ENCODE results near the gene TARDBP. TPM values are rescaled to one million over a fixed set of nuclear protein-coding genes. Genes with fewer than 3 reads are reported as not detected.

The TARDBP gene
- total and polyA plus RNA-seq, 9 of the 15 experiments (the other 6 are each of a cell fraction or from before 2014, with no cell fraction given) = 122 to 515 (median 243) TPM

DNA sequence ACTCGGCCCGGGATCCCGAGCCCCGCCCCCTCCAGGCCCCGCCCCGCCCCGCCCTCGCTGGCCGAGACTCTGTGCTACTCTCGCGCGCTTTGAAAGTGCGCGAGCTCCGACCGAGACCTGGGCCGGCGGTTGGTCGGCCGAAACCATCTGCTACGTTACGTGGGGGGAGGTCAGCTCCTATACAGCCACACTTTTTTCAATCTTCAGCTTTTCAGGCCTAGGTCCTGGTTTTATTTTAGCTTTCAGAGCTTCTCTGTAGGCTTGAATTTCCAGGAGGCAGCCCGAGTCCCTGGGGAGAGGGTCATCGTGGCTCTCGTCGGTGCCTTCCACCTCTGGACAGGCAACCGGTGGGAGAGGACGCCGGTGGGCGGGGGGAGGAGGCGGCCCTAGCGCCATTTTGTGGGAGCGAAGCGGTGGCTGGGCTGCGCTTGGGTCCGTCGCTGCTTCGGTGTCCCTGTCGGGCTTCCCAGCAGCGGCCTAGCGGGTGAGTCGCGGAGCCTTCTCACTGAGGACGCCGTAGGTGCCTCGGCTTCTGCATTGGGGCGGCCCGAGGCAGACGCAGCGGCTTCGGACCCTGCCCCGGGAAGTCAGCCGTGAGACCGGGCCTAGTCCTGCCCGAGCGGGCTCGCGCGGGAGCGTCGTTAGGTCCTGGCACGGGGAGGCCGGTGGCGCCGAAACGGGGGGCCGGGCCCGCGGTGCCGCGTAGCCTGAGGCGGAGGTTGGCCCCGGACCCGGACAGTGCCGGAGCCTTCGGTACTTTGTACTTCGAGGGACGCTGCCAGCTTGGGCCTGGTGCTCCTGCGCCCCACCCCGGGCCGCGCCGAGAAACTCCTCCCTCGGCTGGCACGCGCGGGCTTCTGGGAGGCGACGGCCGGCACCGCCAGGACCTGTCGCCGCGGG, at the start of gene TARDBP (continued):
- TF ChIP-seq PCBP1 (IDR thresholded peaks at IDR 0.05; ENCODE audit: low read depth, low read length, poor library complexity, severe bottlenecking) (peak; percentile 88), RAD51 (IDR thresholded peaks at IDR 0.05; ENCODE audit: borderline replicate concordance, low read depth) (no peak), EWSR1 (IDR thresholded peaks at IDR 0.05; ENCODE audit: borderline replicate concordance, low read depth, partially characterized antibody) (no peak), HLTF (IDR thresholded peaks at IDR 0.05) (peak; percentile 73; the same call in 1 of the 2 replicates), EGR1 (conservative IDR thresholded peaks at IDR 0.05) (peak; percentile 90), POU5F1 (IDR thresholded peaks at IDR 0.05; ENCODE audit: borderline replicate concordance, low read depth, low read length, partially characterized antibody) (peak; percentile 13), NR2C1 (IDR thresholded peaks at IDR 0.05) (peak; percentile 36; the same call in 1 of the 2 replicates), NR2C1 (tag; IDR thresholded peaks at IDR 0.05) (peak; percentile 53; the same call in 1 of the 2 replicates), BCOR (IDR thresholded peaks at IDR 0.05) (no peak), KAT8 (IDR thresholded peaks at IDR 0.05; ENCODE audit: low read depth) (peak; percentile 76; the same call in 1 of the 2 replicates), ZNF133 (CRISPR knock-in tag; IDR thresholded peaks at IDR 0.05) (no peak), PTTG1 (tag; IDR thresholded peaks at IDR 0.05; ENCODE audit: low read depth) (no peak), ZNF778 (CRISPR knock-in tag; IDR thresholded peaks at IDR 0.05) (no peak), TBP (optimal IDR thresholded peaks at IDR 0.05; ENCODE audit: low read depth, low read length) (peak; percentile 95), MTA2 (IDR thresholded peaks at IDR 0.05; ENCODE audit: low read depth) (no peak), ZNF354B (CRISPR knock-in tag; IDR thresholded peaks at IDR 0.05) (no peak), PHF8 (IDR thresholded peaks at IDR 0.05; ENCODE audit: borderline replicate concordance, low read length) (peak; percentile 98), GTF2A2 (tag; IDR thresholded peaks at IDR 0.05) (peak; percentile 66), CXXC5 (CRISPR knock-in tag; IDR thresholded peaks at IDR 0.05) (peak; percentile 84), SMARCC2 (IDR thresholded peaks at IDR 0.05; ENCODE audit: low read depth) (no peak), ZSCAN32 (CRISPR knock-in tag; IDR thresholded peaks at IDR 0.05) (no peak)
- TF ChIP-seq, protein P1, sequence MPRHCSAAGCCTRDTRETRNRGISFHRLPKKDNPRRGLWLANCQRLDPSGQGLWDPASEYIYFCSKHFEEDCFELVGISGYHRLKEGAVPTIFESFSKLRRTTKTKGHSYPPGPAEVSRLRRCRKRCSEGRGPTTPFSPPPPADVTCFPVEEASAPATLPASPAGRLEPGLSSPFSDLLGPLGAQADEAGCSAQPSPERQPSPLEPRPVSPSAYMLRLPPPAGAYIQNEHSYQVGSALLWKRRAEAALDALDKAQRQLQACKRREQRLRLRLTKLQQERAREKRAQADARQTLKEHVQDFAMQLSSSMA (CRISPR knock-in tag; IDR thresholded peaks at IDR 0.05) = no peak
- TF ChIP-seq, protein P2, sequence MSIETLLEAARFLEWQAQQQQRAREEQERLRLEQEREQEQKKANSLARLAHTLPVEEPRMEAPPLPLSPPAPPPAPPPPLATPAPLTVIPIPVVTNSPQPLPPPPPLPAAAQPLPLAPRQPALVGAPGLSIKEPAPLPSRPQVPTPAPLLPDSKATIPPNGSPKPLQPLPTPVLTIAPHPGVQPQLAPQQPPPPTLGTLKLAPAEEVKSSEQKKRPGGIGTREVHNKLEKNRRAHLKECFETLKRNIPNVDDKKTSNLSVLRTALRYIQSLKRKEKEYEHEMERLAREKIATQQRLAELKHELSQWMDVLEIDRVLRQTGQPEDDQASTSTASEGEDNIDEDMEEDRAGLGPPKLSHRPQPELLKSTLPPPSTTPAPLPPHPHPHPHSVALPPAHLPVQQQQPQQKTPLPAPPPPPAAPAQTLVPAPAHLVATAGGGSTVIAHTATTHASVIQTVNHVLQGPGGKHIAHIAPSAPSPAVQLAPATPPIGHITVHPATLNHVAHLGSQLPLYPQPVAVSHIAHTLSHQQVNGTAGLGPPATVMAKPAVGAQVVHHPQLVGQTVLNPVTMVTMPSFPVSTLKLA (conservative IDR thresholded peaks at IDR 0.05) = peak; percentile 67 to 78
- TF ChIP-seq, protein P3, sequence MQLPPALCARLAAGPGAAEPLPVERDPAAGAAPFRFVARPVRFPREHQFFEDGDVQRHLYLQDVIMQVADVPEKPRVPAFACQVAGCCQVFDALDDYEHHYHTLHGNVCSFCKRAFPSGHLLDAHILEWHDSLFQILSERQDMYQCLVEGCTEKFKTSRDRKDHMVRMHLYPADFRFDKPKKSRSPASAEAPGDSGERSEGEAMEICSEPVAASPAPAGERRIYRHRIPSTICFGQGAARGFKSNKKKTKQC (CRISPR knock-in tag; IDR thresholded peaks at IDR 0.05) = peak; percentile 98
- TF ChIP-seq, protein P4, sequence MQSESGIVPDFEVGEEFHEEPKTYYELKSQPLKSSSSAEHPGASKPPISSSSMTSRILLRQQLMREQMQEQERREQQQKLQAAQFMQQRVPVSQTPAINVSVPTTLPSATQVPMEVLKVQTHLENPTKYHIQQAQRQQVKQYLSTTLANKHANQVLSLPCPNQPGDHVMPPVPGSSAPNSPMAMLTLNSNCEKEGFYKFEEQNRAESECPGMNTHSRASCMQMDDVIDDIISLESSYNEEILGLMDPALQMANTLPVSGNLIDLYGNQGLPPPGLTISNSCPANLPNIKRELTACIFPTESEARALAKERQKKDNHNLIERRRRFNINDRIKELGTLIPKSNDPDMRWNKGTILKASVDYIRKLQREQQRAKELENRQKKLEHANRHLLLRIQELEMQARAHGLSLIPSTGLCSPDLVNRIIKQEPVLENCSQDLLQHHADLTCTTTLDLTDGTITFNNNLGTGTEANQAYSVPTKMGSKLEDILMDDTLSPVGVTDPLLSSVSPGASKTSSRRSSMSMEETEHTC (IDR thresholded peaks at IDR 0.05) = no peak
- TF ChIP-seq, protein P5, sequence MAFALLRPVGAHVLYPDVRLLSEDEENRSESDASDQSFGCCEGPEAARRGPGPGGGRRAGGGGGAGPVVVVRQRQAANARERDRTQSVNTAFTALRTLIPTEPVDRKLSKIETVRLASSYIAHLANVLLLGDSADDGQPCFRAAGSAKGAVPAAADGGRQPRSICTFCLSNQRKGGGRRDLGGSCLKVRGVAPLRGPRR (CRISPR knock-in tag; IDR thresholded peaks at IDR 0.05) = peak; percentile 48; the same call in 1 of the 2 replicates

All from K562 (cell line).